ENCODE results near the gene SLCO2A1.

The SLCO2A1 gene

DNA sequence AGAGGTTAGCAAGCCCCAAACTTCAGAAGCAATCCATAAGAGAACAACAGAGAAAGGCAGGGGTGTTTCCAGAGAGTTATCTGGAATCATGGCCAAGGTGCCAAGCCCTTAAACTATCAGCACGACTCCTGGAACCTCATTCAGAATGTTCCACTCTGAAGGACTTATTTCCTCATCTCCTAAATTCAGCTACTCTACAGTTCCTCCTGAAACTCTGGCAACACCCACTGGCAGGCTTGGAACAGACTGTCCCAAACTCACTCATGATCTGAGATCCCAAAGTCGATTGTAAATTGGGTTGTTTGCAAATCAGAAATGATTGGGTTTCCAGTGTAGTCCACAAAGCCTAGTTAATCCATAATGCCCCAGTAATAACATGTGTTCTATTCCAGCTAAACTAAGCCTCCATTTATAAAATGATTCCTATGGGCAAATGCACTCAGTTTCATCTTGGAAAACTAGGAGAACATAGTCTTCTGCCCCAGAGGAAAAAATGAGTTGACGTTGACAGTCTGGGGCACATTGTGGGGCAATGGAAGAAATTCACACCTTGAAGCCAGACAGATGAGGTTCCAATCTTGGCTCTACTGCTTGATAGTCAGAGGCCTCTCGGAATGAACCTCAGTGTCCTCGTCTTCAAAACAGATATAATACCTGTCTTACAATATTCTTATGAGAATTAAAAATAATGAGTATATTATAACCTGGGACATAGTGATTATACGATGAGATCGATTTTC, 65.9 kb downstream of the SLCO2A1 start:
- Histone ChIP-seq H3K36me3 (ENCODE audit: insufficient read depth, low read length) (no peaks in the 10 kb centered on the region), H3K9me3 (ENCODE audit: control insufficient read depth, insufficient read depth, low read length) (no peaks in the 10 kb centered on the region), H3K9ac (ENCODE audit: low read depth, low read length) (no peak overlapping the region), H3K4me1 (ENCODE audit: insufficient read depth, low read length) (0 out of 2 replicates have a peak, but pooled peaks cover 8% of the 10 kb centered on the region)

DNA sequence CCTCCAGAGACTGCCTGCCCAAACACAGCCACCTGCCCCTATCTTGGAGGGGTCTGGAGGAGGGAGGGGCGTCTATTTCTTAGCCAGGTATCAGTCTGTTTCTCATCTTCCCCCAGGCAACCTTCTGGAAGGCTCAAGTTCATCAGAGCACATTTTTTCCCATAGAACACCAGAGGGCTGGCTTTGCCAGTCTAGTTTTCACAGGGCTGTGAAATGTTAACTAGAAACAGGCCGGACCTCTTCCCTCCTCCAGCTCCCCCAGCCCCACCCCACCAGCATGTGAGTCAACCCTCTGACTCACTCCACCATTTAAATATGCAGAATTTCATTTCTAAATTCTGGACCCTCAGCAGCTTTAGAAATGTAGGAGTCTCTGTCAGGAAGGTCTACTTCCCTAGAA, 66.9 kb downstream of the SLCO2A1 start:
- no peak overlapping the region for H3K9ac ChIP-seq (ENCODE audit: low read depth, low read length)
- no peaks in the 10 kb centered on the region for H3K9me3 ChIP-seq (ENCODE audit: control insufficient read depth, insufficient read depth, low read length)
- H3K36me3 ChIP-seq (ENCODE audit: insufficient read depth, low read length), result no peaks in the 10 kb centered on the region
- 0 out of 2 replicates have a peak, but pooled peaks cover 8% of the 10 kb centered on the region for H3K4me1 ChIP-seq (ENCODE audit: insufficient read depth, low read length)

DNA sequence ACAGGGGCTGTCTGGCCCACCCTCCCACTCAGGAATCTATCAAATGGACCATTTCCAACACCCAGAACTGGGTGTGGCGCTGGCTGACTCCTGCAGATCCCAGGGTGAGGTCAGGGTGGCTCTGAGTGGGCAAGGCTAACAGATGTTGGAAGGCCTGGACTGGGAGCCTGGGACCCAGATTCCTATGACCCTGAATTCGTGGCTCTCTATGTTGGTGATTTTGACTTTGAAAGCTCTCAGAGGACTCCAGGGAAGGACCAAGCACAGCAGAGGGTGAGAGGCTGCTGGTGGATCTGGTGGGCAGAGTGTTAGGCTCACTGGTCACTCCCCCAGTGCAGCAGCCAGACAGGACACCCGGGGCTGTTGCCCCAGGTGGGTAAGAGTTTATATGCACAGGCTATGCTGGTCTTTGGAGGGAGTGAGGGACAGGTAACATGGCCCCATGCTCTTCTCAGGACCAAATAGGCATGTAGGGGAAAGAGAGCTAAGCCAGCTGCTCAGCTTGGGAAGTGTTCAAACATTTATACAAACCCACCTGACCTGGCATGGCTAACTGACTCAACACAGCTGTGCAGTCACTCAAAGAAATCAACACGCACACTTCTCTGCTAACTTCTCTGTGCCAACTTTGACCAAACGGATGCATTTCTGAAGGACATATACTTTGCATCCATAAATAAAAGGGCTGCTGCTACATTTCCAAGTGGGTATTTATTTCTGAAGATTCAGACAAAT, 71.5 kb downstream of the SLCO2A1 start:
- Histone ChIP-seq H3K4me1 (ENCODE audit: insufficient read depth, low read length) (peaks cover 4% of the 10 kb centered on the region; the same call in 1 of the 2 replicates), H3K9me3 (ENCODE audit: control insufficient read depth, insufficient read depth, low read length) (no peaks in the 10 kb centered on the region), H3K9ac (ENCODE audit: low read depth, low read length) (no peak overlapping the region), H3K36me3 (ENCODE audit: insufficient read depth, low read length) (no peaks in the 10 kb centered on the region)

DNA sequence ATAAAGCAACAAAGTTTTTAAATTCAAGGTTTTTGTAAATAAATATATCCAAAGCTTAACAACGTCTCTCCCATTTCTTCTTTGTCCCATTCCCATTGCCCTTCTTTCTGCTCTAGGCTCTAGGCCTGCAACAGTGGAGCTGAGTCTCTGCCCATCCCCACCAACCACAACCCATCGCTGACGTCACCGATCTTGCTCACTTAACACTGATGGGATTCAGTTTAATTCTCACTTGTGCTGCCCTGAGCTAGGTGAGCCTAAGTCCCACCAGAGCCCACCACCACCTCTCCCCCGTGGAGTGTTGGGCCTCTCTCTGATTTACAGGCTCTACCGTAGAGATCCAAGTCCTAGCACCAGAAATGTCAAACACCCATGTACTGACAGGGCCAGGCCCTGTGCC, 72.7 kb downstream of the SLCO2A1 start:
- no peaks in the 10 kb centered on the region for H3K36me3 ChIP-seq (ENCODE audit: insufficient read depth, low read length)
- no peak overlapping the region for H3K9ac ChIP-seq (ENCODE audit: low read depth, low read length)
- H3K4me1 ChIP-seq (ENCODE audit: insufficient read depth, low read length), result no peaks in the 10 kb centered on the region; the same call in 1 of the 2 replicates
- H3K9me3 ChIP-seq (ENCODE audit: control insufficient read depth, insufficient read depth, low read length), result no peaks in the 10 kb centered on the region

DNA sequence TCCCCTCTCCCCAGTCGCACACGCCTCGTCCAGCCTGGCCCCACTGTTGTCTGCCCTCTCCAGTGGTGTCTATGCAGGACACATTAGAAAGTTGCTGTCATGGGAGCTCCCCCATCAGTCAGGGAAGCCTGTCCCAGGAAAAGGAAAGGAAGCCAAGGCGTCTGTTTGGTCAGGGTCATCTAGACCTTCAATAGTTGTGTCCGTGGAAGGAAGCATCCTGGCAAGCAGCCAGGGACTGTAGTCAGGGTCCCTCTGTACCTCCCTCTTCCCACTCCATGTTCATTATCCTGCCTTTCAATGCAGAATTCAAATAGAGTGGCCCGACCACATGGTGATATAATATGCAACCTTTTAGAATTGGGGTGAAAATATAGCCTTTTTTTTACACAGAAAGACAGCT, 73.4 kb downstream of the SLCO2A1 start:
- no peaks in the 10 kb centered on the region for H3K36me3 ChIP-seq (ENCODE audit: insufficient read depth, low read length)
- H3K9me3 ChIP-seq (ENCODE audit: control insufficient read depth, insufficient read depth, low read length), result no peaks in the 10 kb centered on the region
- H3K9ac ChIP-seq (ENCODE audit: low read depth, low read length), result no peak overlapping the region
- no peaks in the 10 kb centered on the region; the same call in 1 of the 2 replicates for H3K4me1 ChIP-seq (ENCODE audit: insufficient read depth, low read length)

DNA sequence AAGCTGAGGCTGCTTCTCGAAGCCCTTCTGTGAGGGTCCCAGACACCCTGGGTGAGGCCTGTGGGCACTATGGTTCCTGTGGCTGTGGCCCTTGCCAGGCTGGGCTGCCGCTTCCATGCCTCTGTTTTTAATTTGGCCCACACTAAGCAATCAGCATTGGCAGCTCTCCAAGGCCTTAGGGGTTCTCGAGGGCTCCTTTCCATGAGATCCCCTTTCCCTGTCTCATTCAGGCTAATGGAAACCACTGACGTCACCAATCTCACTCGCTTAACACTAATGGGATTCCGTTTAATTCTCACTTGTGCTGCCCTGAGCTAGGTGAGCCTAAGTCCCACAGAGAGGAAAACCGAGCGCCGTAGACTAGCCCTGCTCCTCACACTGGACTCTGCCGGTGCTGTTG, 73.8 kb downstream of the SLCO2A1 start:
- Histone ChIP-seq H3K9ac (ENCODE audit: low read depth, low read length) (no peak overlapping the region), H3K4me1 (ENCODE audit: insufficient read depth, low read length) (no peaks in the 10 kb centered on the region; the same call in 1 of the 2 replicates), H3K36me3 (ENCODE audit: insufficient read depth, low read length) (no peaks in the 10 kb centered on the region), H3K9me3 (ENCODE audit: control insufficient read depth, insufficient read depth, low read length) (no peaks in the 10 kb centered on the region)

DNA sequence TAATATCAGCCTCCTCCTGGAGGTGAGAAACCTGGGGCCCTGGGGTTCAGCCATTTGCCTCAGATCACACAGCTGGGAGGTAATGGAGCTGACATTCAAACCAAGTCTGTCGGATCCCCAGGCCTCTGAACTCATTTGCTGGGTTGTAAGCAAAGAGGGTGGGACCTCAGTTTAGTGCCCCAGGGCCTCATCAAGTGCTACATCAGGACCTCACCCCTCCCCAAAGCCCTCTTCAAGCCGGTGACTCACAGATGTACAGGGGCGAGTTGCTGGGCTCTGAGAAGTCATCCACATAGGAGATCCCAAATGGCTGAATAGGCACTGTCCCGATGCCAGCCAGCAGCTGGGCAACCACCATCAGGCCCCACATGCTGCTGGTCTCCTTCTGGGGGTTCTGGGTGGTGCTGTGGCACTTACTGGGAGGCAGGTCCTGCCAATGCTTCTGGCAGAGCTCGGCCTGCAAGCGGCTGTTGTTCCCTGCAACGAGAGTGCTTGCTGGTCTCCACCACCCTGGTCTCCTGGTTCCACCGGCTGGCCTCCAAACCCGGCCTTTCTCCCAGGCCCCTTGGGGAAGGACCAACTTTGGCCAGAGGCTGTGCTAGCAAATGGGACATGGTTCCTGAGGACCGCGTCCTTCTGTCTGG, 74.9 kb downstream of the SLCO2A1 start:
- H3K36me3 ChIP-seq (ENCODE audit: insufficient read depth, low read length), result no peaks in the 10 kb centered on the region
- H3K9ac ChIP-seq (ENCODE audit: low read depth, low read length), result no peak overlapping the region
- no peaks in the 10 kb centered on the region; the same call in 1 of the 2 replicates for H3K4me1 ChIP-seq (ENCODE audit: insufficient read depth, low read length)
- H3K9me3 ChIP-seq (ENCODE audit: control insufficient read depth, insufficient read depth, low read length), result no peaks in the 10 kb centered on the region

DNA sequence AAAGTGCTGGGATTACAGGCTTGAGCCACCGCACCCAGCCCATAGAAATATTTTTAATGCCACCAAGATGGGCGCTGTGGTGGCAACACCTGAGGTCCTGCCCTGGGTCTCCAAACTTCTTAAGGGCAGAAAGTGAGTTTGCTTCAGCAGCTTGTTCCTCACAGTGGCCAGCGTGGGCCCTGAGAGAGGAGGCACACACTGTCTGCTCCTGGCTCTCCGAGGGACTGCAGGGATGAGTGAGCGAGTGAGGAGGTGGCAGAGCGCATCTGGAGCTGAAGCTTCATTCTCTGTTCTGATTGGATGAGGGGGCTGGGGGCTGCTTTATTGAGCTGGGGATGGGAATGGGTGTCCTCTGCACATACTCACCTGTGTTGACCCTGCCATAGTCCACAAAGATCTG, 76.4 kb downstream of the SLCO2A1 start:
- peaks cover 8% of the 10 kb centered on the region for H3K4me1 ChIP-seq (ENCODE audit: insufficient read depth, low read length)

DNA sequence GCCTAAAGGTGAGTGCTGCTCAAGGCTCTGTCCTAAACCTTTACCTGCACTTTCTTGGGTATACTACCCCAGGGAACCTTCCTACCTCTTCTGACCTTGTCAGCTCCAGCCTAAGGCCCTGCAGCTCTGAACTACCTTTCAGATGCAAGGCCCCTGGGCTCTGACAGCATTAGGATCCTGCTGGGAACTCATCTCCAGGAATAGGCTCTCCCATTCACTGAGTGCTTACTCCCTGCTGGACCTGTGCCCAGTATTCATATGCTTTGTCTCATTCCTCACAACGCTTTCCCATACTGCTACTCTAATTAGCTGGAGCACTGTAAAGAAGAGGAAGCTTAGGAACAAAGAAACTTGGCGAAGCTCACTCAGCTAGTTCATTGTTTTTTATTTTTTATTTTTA, 80.3 kb downstream of the SLCO2A1 start:
- H3K9ac ChIP-seq (ENCODE audit: low read depth, low read length), result no peak overlapping the region
- peaks cover 8% of the 10 kb centered on the region; the same call in 1 of the 2 replicates for H3K4me1 ChIP-seq (ENCODE audit: insufficient read depth, low read length)
- H3K36me3 ChIP-seq (ENCODE audit: insufficient read depth, low read length), result no peaks in the 10 kb centered on the region

More for the DNA sequence above, 76.4 kb downstream of the SLCO2A1 start:
- Histone ChIP-seq H3K9ac (ENCODE audit: low read depth, low read length) (no peak overlapping the region), H3K36me3 (ENCODE audit: insufficient read depth, low read length) (no peaks in the 10 kb centered on the region), H3K9me3 (ENCODE audit: control insufficient read depth, insufficient read depth, low read length) (no peaks in the 10 kb centered on the region)

DNA sequence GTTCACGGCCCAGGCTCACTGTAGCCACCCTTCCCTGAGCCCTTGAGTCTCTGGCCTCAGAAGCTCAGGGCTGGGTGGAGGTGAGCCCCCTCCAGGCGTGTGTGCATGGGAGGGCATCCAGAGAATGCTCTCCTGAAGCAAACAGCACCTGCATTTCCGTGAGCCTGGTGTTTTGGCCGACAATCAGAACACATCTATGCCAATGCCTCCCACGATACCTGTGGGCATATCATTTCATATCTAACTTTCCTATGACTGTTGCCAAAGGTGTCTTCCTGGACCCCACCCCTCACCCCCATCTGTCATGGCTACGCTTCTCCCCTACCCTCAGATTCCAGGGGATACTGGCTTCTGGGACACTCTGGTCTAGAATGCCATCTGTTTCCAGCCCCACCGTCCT, 80.7 kb downstream of the SLCO2A1 start:
- H3K36me3 ChIP-seq (ENCODE audit: insufficient read depth, low read length), result no peaks in the 10 kb centered on the region
- H3K4me1 ChIP-seq (ENCODE audit: insufficient read depth, low read length), result peaks cover 8% of the 10 kb centered on the region; the same call in 1 of the 2 replicates
- no peaks in the 10 kb centered on the region for H3K9me3 ChIP-seq (ENCODE audit: control insufficient read depth, insufficient read depth, low read length)
- no peak overlapping the region for H3K9ac ChIP-seq (ENCODE audit: low read depth, low read length)

More for the DNA sequence above, 80.3 kb downstream of the SLCO2A1 start:
- no peaks in the 10 kb centered on the region for H3K9me3 ChIP-seq (ENCODE audit: control insufficient read depth, insufficient read depth, low read length)

DNA sequence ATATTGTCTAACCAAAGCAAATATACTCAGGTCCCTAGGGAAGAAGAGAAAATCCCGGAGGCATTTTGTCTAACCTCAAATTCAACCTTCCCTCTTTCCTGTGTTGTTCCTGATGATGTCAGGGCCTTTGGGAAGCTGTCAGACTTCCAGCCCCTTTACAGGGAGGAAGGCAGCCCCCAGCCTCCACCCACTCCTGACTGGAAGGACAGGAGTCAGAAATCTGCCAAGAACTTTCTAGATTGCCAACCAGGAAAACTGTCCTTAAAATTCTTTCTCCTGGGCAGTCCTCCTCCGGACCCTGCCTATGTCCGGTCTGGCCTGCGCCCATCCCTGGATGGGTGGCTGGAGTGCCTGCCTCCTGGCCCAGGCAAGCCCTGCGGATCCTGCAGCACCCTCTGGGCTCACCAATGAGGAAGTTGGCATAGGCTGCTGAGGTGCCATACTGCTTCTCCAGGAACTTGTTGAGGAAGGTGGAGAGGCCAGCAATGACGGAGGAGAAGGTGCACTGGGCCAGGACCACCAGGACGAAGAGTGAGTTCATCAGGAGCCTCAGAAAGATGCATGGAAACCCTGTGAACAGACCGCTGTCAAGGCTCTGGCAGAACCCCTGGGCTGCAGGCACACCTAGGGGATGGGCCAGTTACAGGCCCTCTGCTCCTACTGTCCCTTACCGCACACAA, 81.5 kb downstream of the SLCO2A1 start:
- no peaks in the 10 kb centered on the region for H3K9me3 ChIP-seq (ENCODE audit: control insufficient read depth, insufficient read depth, low read length)
- H3K9ac ChIP-seq (ENCODE audit: low read depth, low read length), result no peak overlapping the region
- no peaks in the 10 kb centered on the region for H3K36me3 ChIP-seq (ENCODE audit: insufficient read depth, low read length)
- H3K4me1 ChIP-seq (ENCODE audit: insufficient read depth, low read length), result peaks cover 8% of the 10 kb centered on the region; the same call in 1 of the 2 replicates

DNA sequence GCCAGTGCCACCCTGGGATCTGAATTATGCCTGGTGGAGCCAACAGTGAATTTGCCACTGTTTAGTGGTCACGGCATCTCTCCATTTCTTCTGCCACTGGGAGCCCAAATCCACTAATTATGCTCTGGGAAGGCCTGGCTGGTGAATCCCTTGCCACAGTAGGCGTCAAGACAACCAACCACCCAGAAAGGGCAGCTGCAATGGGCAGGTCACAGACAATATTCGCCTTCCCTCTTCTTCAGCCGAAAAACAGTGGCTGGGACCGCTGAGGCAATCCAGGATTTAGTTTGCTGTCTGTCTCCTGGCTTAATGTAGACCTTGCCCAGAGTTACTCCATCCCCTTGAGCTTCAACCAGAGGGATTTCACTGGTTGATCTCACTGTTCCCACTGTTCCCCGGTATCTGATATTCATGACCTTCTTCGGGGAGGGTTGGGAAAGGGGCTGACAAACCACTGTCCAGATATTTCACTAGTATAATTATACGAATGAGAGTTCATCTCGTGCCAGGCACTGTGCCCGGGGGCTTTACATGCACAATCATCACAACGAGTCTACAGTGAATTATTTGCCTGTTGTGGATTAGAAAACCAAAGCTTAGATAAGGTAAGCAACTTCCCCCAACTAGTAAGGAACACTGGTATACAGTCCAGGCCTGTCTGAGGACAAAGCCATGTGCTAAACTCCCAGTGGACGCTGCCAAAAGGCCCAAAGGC, 84.2 kb downstream of the SLCO2A1 start:
- Histone ChIP-seq H3K4me1 (ENCODE audit: insufficient read depth, low read length) (peaks cover 13% of the 10 kb centered on the region), H3K36me3 (ENCODE audit: insufficient read depth, low read length) (no peaks in the 10 kb centered on the region), H3K9ac (ENCODE audit: low read depth, low read length) (no peak overlapping the region), H3K9me3 (ENCODE audit: control insufficient read depth, insufficient read depth, low read length) (no peaks in the 10 kb centered on the region)

DNA sequence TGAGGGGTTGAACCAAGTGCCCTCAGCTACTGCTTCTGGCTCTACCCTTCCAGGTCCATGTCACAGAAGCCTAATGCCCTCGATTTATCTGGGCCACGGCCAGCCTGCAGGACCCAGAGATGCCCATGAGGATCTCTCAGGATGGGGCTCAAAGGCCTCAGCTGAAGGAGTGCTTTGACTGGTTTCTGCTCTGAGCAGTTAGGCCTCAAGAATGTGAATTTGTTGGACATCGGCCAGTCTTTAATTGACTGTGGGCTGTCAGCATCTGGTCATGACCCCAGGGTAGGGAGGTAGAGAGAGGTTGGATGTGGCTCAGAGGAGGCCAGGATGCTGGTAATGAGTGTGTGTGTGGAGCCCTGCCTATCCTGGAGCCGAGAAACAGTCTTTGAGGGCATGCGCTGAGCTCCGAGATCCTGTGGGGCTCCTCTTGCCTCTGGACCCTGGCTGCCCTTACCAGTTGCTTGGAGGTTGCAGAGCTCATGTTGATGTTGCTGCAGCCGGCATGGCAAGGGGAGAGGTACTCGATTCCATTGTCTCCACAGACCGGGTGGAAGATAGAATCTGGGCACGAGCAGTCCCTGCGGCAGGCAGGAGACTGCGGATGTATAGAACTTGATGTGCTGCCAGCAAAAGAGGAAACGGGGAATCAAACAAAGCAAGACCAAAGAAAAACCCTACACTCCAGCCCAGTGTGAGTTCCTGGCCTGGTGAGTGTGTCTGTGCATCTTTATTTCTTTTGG, 84.9 kb downstream of the SLCO2A1 start:
- Histone ChIP-seq H3K9me3 (ENCODE audit: control insufficient read depth, insufficient read depth, low read length) (no peaks in the 10 kb centered on the region), H3K4me1 (ENCODE audit: insufficient read depth, low read length) (peaks cover 13% of the 10 kb centered on the region), H3K36me3 (ENCODE audit: insufficient read depth, low read length) (no peaks in the 10 kb centered on the region), H3K9ac (ENCODE audit: low read depth, low read length) (no peak overlapping the region)
